ENCODE data around the gene OPCML.

- TF ChIP-seq, protein P1, sequence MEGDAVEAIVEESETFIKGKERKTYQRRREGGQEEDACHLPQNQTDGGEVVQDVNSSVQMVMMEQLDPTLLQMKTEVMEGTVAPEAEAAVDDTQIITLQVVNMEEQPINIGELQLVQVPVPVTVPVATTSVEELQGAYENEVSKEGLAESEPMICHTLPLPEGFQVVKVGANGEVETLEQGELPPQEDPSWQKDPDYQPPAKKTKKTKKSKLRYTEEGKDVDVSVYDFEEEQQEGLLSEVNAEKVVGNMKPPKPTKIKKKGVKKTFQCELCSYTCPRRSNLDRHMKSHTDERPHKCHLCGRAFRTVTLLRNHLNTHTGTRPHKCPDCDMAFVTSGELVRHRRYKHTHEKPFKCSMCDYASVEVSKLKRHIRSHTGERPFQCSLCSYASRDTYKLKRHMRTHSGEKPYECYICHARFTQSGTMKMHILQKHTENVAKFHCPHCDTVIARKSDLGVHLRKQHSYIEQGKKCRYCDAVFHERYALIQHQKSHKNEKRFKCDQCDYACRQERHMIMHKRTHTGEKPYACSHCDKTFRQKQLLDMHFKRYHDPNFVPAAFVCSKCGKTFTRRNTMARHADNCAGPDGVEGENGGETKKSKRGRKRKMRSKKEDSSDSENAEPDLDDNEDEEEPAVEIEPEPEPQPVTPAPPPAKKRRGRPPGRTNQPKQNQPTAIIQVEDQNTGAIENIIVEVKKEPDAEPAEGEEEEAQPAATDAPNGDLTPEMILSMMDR (IDR thresholded peaks at IDR 0.05; ENCODE audit: low read length): no peak
- no peak for TF ChIP-seq EZH2 (optimal IDR thresholded peaks at IDR 0.05; ENCODE audit: low read depth, low read length)
Measured at GRCh38 chr11:133331031-133331430, 201.3 kb downstream of the OPCML start.
